HepG2 (cell line): ENCODE data around the gene TMEM250. TPM values are rescaled to one million over a fixed set of nuclear protein-coding genes. Genes with fewer than 3 reads are reported as not detected.

ENCODE experiments used
- ATAC-seq: fragments of 200-7000 bp; cut with Tn5 transposase; 3 replicates; pipeline ENCODE4 v1.9.1; 2020; ENCODE audit warnings: mild to moderate bottlenecking, moderate library complexity
- BruUV-seq: library from RNA; stranded (reverse); fragments of 400-500 nt; replicated peaks from 2 replicates; lab custom pipeline; 2021; lab: Mats Ljungman, UMichigan
- CTCF ChIA-PET: fragments of 300-600 bp; formaldehyde crosslinking; extraction: SDS; loops from one replicate; lab custom pipeline; 2021; ENCODE audit warnings: low total read pairs, inconsistent platforms, low intra/inter-chr PET ratio; lab: Yijun Ruan, JAX
- POLR2A ChIA-PET: fragments of 350-600 bp; sonication (Branson Sonifier 250); formaldehyde crosslinking; loops from one replicate; lab custom pipeline; 2020; ENCODE audit warnings: antibody characterized with exemption, inconsistent platforms; lab: Yijun Ruan, JAX
- DNase-seq: peaks from one replicate; pipeline ENCODE4 v3.0.0-alpha.2; 2015; ENCODE audit warnings: low spot score
- FAIRE-seq: peaks from 3 replicates; lab custom pipeline; 2011; peaks lifted over from hg19 to GRCh38; lab: Jason Lieb, UNC
- H2AFZ ChIP-seq: one replicate; pipeline ENCODE4 v1.6.1; 2011; ENCODE audit warnings: low read length, inconsistent platforms
- H3K27ac ChIP-seq: fragments of 300-600 bp; 3 replicates; pipeline ENCODE4 v1.8.0; 2011; ENCODE audit warnings: mixed run types, mild to moderate bottlenecking, mixed read lengths, low read length, inconsistent platforms; ENCODE audit not compliant: insufficient read depth; ENCODE audit errors: extremely low read length
- H3K27me3 ChIP-seq, 2 experiments: fragments of 200-600 bp in 1 of 2; 2 replicates in 1 of 2; 3 replicates in 1 of 2; pipeline versions ENCODE4 v1.6.0 to v1.8.0; 2011; ENCODE audit warnings: low read length in 2 of 2, mild to moderate bottlenecking in 2 of 2, moderate library complexity in 2 of 2, inconsistent platforms in 1 of 2; ENCODE audit not compliant: insufficient read depth in 2 of 2, control insufficient read depth in 1 of 2
- H3K36me3 ChIP-seq, 2 experiments: fragments of 200-600 bp in 1 of 2; replicated peaks in 1 of 2; 2 replicates in 1 of 2; 3 replicates in 1 of 2; pipeline versions ENCODE4 v1.5.1 to v1.8.0; 2011; ENCODE audit warnings: low read length in 2 of 2, inconsistent platforms in 1 of 2; ENCODE audit not compliant: insufficient read depth in 2 of 2, control insufficient read depth in 1 of 2
- H3K4me1 ChIP-seq: 2 replicates; pipeline ENCODE4 v1.5.1; 2012; ENCODE audit warnings: low read length, inconsistent platforms; ENCODE audit not compliant: insufficient read depth
- H3K4me2 ChIP-seq: 2 replicates; pipeline ENCODE4 v1.6.0; 2011; ENCODE audit warnings: low read depth, low read length, inconsistent platforms
- H3K4me3 ChIP-seq, 3 experiments: fragments of 200-600 bp in 1 of 3; sonication (generic), shearing (Covaris generic) in 1 of 3; replicated peaks in 1 of 3; 2 replicates each; pipeline ENCODE4 v1.5.1; 2011 to 2016; ENCODE audit warnings: low read length in 3 of 3, inconsistent platforms in 2 of 3, low read depth in 2 of 3, mild to moderate bottlenecking in 2 of 3, control low read depth in 1 of 3, mixed read lengths in 1 of 3; ENCODE audit not compliant: insufficient read depth in 1 of 3
- H3K79me2 ChIP-seq: one replicate; pipeline ENCODE4 v1.6.1; 2011; ENCODE audit warnings: low read length, inconsistent platforms; ENCODE audit not compliant: insufficient read depth
- H3K9ac ChIP-seq: 2 replicates; pipeline ENCODE4 v1.6.0; 2011; ENCODE audit warnings: mild to moderate bottlenecking, low read depth, low read length, inconsistent platforms; ENCODE audit not compliant: insufficient read depth
- H3K9me3 ChIP-seq: 2 replicates; pipeline ENCODE4 v1.5.1; 2012; ENCODE audit warnings: mild to moderate bottlenecking, low read length
- H4K20me1 ChIP-seq: 2 replicates; pipeline ENCODE4 v1.6.0; 2011; ENCODE audit warnings: inconsistent platforms, mild to moderate bottlenecking, low read length, moderate library complexity; ENCODE audit not compliant: insufficient read depth
- FOXJ3 ChIP-seq: sonication (generic); formaldehyde crosslinking; IDR thresholded peaks from 2 replicates; pipeline ENCODE4 v1.4.0; 2020; ENCODE audit warnings: missing genetic modification reagents, mild to moderate bottlenecking, borderline replicate concordance
- GFI1 ChIP-seq: sonication (generic); formaldehyde crosslinking; IDR thresholded peaks from 2 replicates; pipeline ENCODE4 v1.5.0; 2020; ENCODE audit warnings: missing genetic modification reagents, mild to moderate bottlenecking, borderline replicate concordance
- HNF1A ChIP-seq, 2 experiments: sonication (generic) in 1 of 2; formaldehyde crosslinking in 1 of 2; IDR thresholded peaks; 2 replicates each; pipeline versions ENCODE4 v1.4.0 to v1.6.1; 2016 to 2020; ENCODE audit warnings: borderline replicate concordance in 1 of 2, low read depth in 1 of 2, mild to moderate bottlenecking in 1 of 2, missing genetic modification reagents in 1 of 2
- KMT2B ChIP-seq: IDR thresholded peaks from 2 replicates; pipeline ENCODE4 v1.6.1; 2016; ENCODE audit warnings: missing genetic modification reagents, missing compliant biosample characterization
- NFAT5 ChIP-seq: sonication (generic); formaldehyde crosslinking; IDR thresholded peaks from 2 replicates; pipeline ENCODE4 v1.4.0; 2020; ENCODE audit warnings: missing genetic modification reagents
- SIN3A ChIP-seq: IDR thresholded peaks from 2 replicates; pipeline ENCODE4 v1.6.1; 2011; ENCODE audit warnings: low read depth, mild to moderate bottlenecking, control low read depth, low read length, borderline replicate concordance
- SSRP1 ChIP-seq: IDR thresholded peaks from 2 replicates; pipeline ENCODE4 v1.6.1; 2016; ENCODE audit warnings: control low read depth
- U2AF2 ChIP-seq: fragments of 200-400 bp; formaldehyde crosslinking; IDR thresholded peaks from 2 replicates; pipeline ENCODE4 v1.6.1; 2017; ENCODE audit warnings: low read depth, mild to moderate bottlenecking, low read length
- WGBS: methylation state at CpG from one replicate; pipeline ENCODE4 v1.1.6; 2017; ENCODE audit warnings: low lambda C conversion rate; 5-methylcytosine and 5-hydroxymethylcytosine counted together
- in situ Hi-C: cut with HindIII; loops from 2 replicates; pipeline ENCODE4 v1.10.0; 2017; ENCODE audit warnings: low pct_unique_long_range_greater_than_20kb; ENCODE audit not compliant: extremely low pct_ligation_motif_present
- intact Hi-C: fragments of 100-400 bp; cut with micrococcal nuclease; formaldehyde crosslinking; loops from one replicate; pipeline ENCODE4 v1.10.0; 2022; ENCODE audit not compliant: unreplicated experiment
- polyA plus RNA-seq, 8 experiments: library from polyadenylated mRNA; depleted of rRNA in 3 of 8; stranded (reverse) in 7 of 8; unstranded in 1 of 8; fragments of >200 nt; fragmentation: Illumina TruSeq in 4 of 8; extraction: Trizol in 4 of 8; gene quantifications; 2 replicates each; pipeline versions ENCODE4 v1.2.1 to v1.2.3, GENCODE V29; 2011 to 2016; ENCODE audit warnings: low read depth in 4 of 8, missing spikeins in 1 of 8, mixed read lengths in 1 of 8; ENCODE audit not compliant: insufficient read depth in 1 of 8
- total RNA-seq, 5 experiments: library from RNA; depleted of rRNA; stranded (reverse); fragments of >200 nt; fragmentation: Illumina TruSeq; extraction: Trizol; gene quantifications; 2 replicates each; pipeline ENCODE4 v1.2.3, GENCODE V29; 2016; ENCODE audit warnings: low read depth in 1 of 5

Gene TMEM250
- total and polyA plus RNA-seq, 2 of the 13 experiments (the other 11 are each of a cell fraction or from before 2014, with no cell fraction given): 5.5 to 13.9 TPM

- TF ChIP-seq SIN3A (peak; percentile 58; the same call in 1 of the 2 replicates), FOXJ3 (CRISPR knock-in tag) (no peak), KMT2B (CRISPR knock-in tag) (0 out of 2 replicates have a peak, but pooled peaks have one; percentile 37), U2AF2 (no peak)
These were observed 24.4 kb downstream of the TMEM250 start (continued) for GRCh38 chr9:136093995-136094881.

GRCh38 chr9:136093346-136093986 lies 25.2 kb downstream of the TMEM250 start:
- Histone ChIP-seq H3K36me3 (0 out of 5 replicates have a peak, but pooled peaks cover 2 to 5% of the 10 kb centered on the region in 2 experiments), H3K9ac (peak overlapping the region; percentile 86), H2AFZ (no peak overlapping the region), H3K4me2 (peak overlapping the region; percentile 91), H3K27ac (peak overlapping the region; percentile 82), H3K4me3 (peak overlapping the region; percentile 74 to 81 (median 81)), H3K4me1 (peaks cover 48% of the 10 kb centered on the region), H3K9me3 (no peaks in the 10 kb centered on the region), H3K79me2 (peaks cover 56% of the 10 kb centered on the region), H3K27me3 (peaks cover 2 to 12% of the 10 kb centered on the region in 2 experiments; a peak in 3 of 5 replicates), H4K20me1 (peaks cover 39% of the 10 kb centered on the region; the same call in 1 of the 2 replicates)
- WGBS: 6% methylated on average over 8 of the region's 16 CpGs
- intact Hi-C loops: loop anchor here (5.0 kb wide), 1 partner anchor 41 kb away; no protein-coding TSS in a partner anchor
- ChIA-PET POLR2A (interaction anchor here (0.7 to 3.5 kb wide), 9 partner anchors 10 to 100 kb away, joined by 3 to 35 read pairs (median 7); partner anchors contain the start of gene TMEM250), CTCF (no interaction called here)
- FAIRE-seq: no peak
- DNase-seq: no peak
- TSS peak; percentile 41 for BruUV-seq
- in situ Hi-C loops: no loop called here
- ATAC-seq: peak; percentile 55
- TF ChIP-seq GFI1 (CRISPR knock-in tag) (0 out of 2 replicates have a peak, but pooled peaks have one; percentile 20), NFAT5 (CRISPR knock-in tag) (no peak), SSRP1 (CRISPR knock-in tag) (0 out of 2 replicates have a peak, but pooled peaks have one; percentile 50), HNF1A (IDR thresholded peaks at IDR 0.05; ENCODE audit: low read depth) (no peak), HNF1A (CRISPR knock-in tag; IDR thresholded peaks at IDR 0.05; ENCODE audit: borderline replicate concordance) (no peak)
